Neuronal stem cell (in vitro differentiated cells): ENCODE data around the gene HADH.

Experiments used
- DNase-seq: peaks from one replicate; pipeline ENCODE4 v3.0.0-alpha.2; 2013; ENCODE audit warnings: low spot score
- H2AFZ ChIP-seq: one replicate; pipeline ENCODE4 v1.6.1; 2013; ENCODE audit warnings: mild to moderate bottlenecking, low read length, inconsistent platforms
- H2AK5ac ChIP-seq: 2 replicates; pipeline ENCODE4 v1.6.1; 2013; ENCODE audit warnings: low read depth, mild to moderate bottlenecking, inconsistent platforms, low read length, moderate library complexity, mixed read lengths
- H2BK120ac ChIP-seq: 2 replicates; pipeline ENCODE4 v1.6.1; 2013; ENCODE audit warnings: low read depth, mild to moderate bottlenecking, inconsistent platforms, low read length, moderate library complexity, mixed read lengths
- H2BK12ac ChIP-seq: one replicate; pipeline ENCODE4 v1.6.1; 2013; ENCODE audit warnings: low read length, inconsistent platforms
- H2BK15ac ChIP-seq: 2 replicates; pipeline ENCODE4 v1.6.1; 2013; ENCODE audit warnings: mild to moderate bottlenecking, low read length, inconsistent platforms, mixed read lengths
- H2BK5ac ChIP-seq: one replicate; pipeline ENCODE4 v1.6.1; 2013; ENCODE audit warnings: inconsistent platforms, mild to moderate bottlenecking, low read length, moderate library complexity
- H3K14ac ChIP-seq: one replicate; pipeline ENCODE4 v1.6.1; 2013; ENCODE audit warnings: low read length, inconsistent platforms
- H3K18ac ChIP-seq: 2 replicates; pipeline ENCODE4 v1.6.1; 2013; ENCODE audit warnings: low read length, inconsistent platforms
- H3K23ac ChIP-seq: 2 replicates; pipeline ENCODE4 v1.6.1; 2013; ENCODE audit warnings: low read depth, mild to moderate bottlenecking, mixed read lengths, low read length, inconsistent platforms; ENCODE audit not compliant: poor library complexity
- H3K27ac ChIP-seq: replicated peaks from 3 replicates; pipeline ENCODE4 v1.5.1; 2013; ENCODE audit warnings: low read length, inconsistent platforms
- H3K27me3 ChIP-seq, 3 experiments: 2 replicates each; pipeline ENCODE4 v1.6.1; 2013; ENCODE audit warnings: low read length in 3 of 3, mild to moderate bottlenecking in 2 of 3, inconsistent platforms in 1 of 3, low read depth in 1 of 3, mixed read lengths in 1 of 3, moderate library complexity in 1 of 3; ENCODE audit not compliant: control insufficient read depth in 3 of 3, insufficient read depth in 3 of 3
- H3K36me3 ChIP-seq, 2 donors: replicated peaks in 1 of 2; 2 replicates each; pipeline ENCODE4 v1.6.1; 2013; ENCODE audit warnings: low read length in 2 of 2; ENCODE audit not compliant: control insufficient read depth in 2 of 2, insufficient read depth in 2 of 2
- H3K4ac ChIP-seq: 2 replicates; pipeline ENCODE4 v1.6.1; 2013; ENCODE audit warnings: inconsistent platforms, mild to moderate bottlenecking, low read length, moderate library complexity
- H3K4me1 ChIP-seq, 2 donors: 1 replicate in 1 of 2; 2 replicates in 1 of 2; pipeline ENCODE4 v1.6.1; 2013; ENCODE audit warnings: low read length in 2 of 2, low read depth in 1 of 2; ENCODE audit not compliant: control insufficient read depth in 2 of 2, insufficient read depth in 1 of 2
- H3K4me2 ChIP-seq: one replicate; pipeline ENCODE4 v1.6.1; 2013; ENCODE audit warnings: mild to moderate bottlenecking, low read length, inconsistent platforms; ENCODE audit not compliant: insufficient read depth, poor library complexity, severe bottlenecking
- H3K4me3 ChIP-seq, 2 donors: 2 replicates each; pipeline ENCODE4 v1.5.1; 2013; ENCODE audit warnings: low read length in 2 of 2, mild to moderate bottlenecking in 2 of 2, inconsistent platforms in 1 of 2, moderate library complexity in 1 of 2
- H3K79me1 ChIP-seq: one replicate; pipeline ENCODE4 v1.6.1; 2013; ENCODE audit warnings: low read depth, mild to moderate bottlenecking, inconsistent platforms, low read length, moderate library complexity
- H3K9ac ChIP-seq: one replicate; pipeline ENCODE4 v1.6.1; 2013; ENCODE audit warnings: mild to moderate bottlenecking, low read depth, low read length, inconsistent platforms; ENCODE audit not compliant: poor library complexity
- H3K9me3 ChIP-seq, 2 donors: replicated peaks in 1 of 2; 2 replicates each; pipeline versions ENCODE3 to v1.6.1; 2013; ENCODE audit warnings: low read length in 2 of 2, mild to moderate bottlenecking in 2 of 2, inconsistent platforms in 1 of 2, low read depth in 1 of 2, mixed read lengths in 1 of 2, moderate library complexity in 1 of 2; ENCODE audit not compliant: control insufficient read depth in 2 of 2, insufficient read depth in 1 of 2
- H4K8ac ChIP-seq: one replicate; pipeline ENCODE4 v1.6.1; 2013; ENCODE audit warnings: low read depth, mild to moderate bottlenecking, inconsistent platforms, low read length, moderate library complexity
- H4K91ac ChIP-seq: one replicate; pipeline ENCODE4 v1.6.1; 2013; ENCODE audit warnings: low read length, low read depth, mild to moderate bottlenecking, inconsistent platforms; ENCODE audit not compliant: poor library complexity
- WGBS, 2 donors: extraction: QIAGEN DNeasy Blood & Tissue Kit; methylation state at CpG; one replicate each; pipeline ENCODE4 v1.1.7; 2013; ENCODE audit warnings: missing lambda C conversion rate in 2 of 2, mixed read lengths in 1 of 2; ENCODE audit not compliant: insufficient read length in 2 of 2, insufficient replicate concordance in 1 of 2; ENCODE audit errors: extremely low coverage in 2 of 2; 5-methylcytosine and 5-hydroxymethylcytosine counted together

HADH gene

DNA sequence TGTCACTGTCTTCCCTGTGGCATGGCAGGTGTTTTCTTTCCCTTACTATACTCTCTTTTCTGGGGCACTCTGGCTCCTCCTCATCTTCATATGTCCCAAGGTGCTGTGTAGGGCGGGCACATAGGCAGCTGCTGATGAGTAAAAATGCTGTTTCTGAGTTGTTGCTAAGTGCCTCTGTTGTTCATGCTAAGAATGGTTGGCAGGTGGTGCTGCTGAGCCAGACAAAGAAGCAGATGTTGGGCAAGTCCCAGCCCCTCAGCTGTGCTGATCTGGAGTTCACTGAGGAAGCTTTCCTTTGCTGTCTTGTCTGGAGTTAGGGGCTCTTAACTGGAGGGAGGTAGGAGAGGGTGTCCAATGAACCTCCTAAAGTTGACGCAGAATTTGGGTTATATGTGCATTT, 40.6 kb downstream of the HADH start:
- H2BK5ac ChIP-seq: no peak overlapping the region
- no peak overlapping the region for H2BK15ac ChIP-seq
- no peak overlapping the region for H3K4me2 ChIP-seq
- H4K8ac ChIP-seq: no peak overlapping the region
- peaks cover 16 to 85% of the 10 kb centered on the region in 2 donors for H3K36me3 ChIP-seq
- H3K9ac ChIP-seq: no peak overlapping the region
- H2AFZ ChIP-seq: no peak overlapping the region
- H3K4me3 ChIP-seq: no peak overlapping the region
- H2AK5ac ChIP-seq: no peak overlapping the region
- no peak overlapping the region for H3K4ac ChIP-seq
- H2BK120ac ChIP-seq: no peak overlapping the region
- H2BK12ac ChIP-seq: no peak overlapping the region
- no peaks in the 10 kb centered on the region for H3K79me1 ChIP-seq
- peak; percentile 46 for DNase-seq
- H3K27me3 ChIP-seq: no peaks in the 10 kb centered on the region
- H3K9me3 ChIP-seq: peaks cover 0 to 3% of the 10 kb centered on the region in 2 donors
- H3K18ac ChIP-seq: no peak overlapping the region
- H4K91ac ChIP-seq: no peak overlapping the region
- H3K27ac ChIP-seq: no peak overlapping the region
- H3K23ac ChIP-seq: no peak overlapping the region
- H3K14ac ChIP-seq: no peak overlapping the region
- WGBS, 2 donors: no CpG with 5 or more reads among the region's 2 CpGs
- peaks cover 2 to 9% of the 10 kb centered on the region in 2 donors for H3K4me1 ChIP-seq

DNA sequence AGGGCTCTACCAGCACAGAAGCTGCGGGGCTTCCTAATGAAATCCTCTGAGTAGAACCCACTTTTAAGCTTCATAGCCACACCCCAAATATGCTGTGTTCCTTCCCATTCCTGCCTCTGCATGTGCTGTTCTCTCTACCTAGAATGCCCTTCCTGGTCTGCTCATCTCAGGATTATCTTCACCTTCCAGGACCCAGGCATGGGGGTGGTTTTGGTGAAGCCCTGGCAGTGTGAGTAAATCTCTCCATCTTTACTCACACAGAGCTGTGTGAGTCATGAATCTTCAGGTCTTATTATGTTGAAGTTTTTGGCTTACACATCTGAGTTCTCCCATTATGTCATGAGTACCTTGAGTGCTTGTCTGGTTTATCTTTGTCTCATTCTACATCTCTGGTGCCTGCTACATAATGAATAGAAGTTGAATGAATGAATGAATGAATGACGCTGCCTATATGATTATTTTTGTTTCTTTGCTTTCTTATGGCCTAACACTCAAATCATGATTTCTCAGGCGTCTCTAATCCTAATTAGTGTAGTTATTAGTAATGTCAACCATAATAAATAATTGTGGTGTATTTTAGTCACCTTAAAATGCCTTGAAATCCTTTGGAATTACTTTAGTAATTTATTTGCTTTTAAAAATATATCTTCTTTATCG, 41.9 kb downstream of the HADH start:
- Histone ChIP-seq H4K91ac (no peak overlapping the region), H3K14ac (no peak overlapping the region), H3K18ac (peak overlapping the region; percentile 24), H3K79me1 (no peaks in the 10 kb centered on the region), H3K4me3 (no peak overlapping the region), H3K4me1 (peaks cover 2 to 8% of the 10 kb centered on the region in 2 donors), H3K27ac (no peak overlapping the region), H2BK120ac (no peak overlapping the region), H2BK12ac (no peak overlapping the region), H3K9me3 (peaks cover 0 to 3% of the 10 kb centered on the region in 2 donors), H4K8ac (no peak overlapping the region), H2BK5ac (no peak overlapping the region), H3K4me2 (no peak overlapping the region), H2AFZ (no peak overlapping the region), H2AK5ac (no peak overlapping the region), H3K36me3 (peaks cover 19 to 86% of the 10 kb centered on the region in 2 donors), H3K4ac (no peak overlapping the region), H2BK15ac (no peak overlapping the region), H3K27me3 (no peaks in the 10 kb centered on the region), H3K9ac (no peak overlapping the region), H3K23ac (no peak overlapping the region)
- no peak for DNase-seq
- WGBS, 2 donors: no CpG with 5 or more reads among the region's 4 CpGs

DNA sequence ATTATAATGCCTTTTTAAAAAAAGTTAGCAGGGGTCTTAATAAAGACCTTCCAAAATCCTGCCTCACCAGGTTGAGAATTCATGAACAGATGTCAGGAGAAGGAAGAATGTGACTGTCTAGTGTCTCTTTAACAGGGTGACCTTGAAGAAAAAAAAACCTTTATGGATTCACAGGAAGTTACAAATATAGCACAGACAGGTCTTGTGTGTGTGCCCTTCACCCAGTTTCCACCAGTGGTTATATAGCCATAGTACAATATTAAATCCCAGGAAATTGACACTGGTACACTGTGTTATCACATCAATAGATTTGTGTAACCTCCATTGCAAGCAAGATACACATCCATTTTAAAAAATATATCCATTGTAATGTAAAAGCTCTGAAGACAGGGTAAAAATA, 43.7 kb downstream of the HADH start:
- Histone ChIP-seq H3K36me3 (peaks cover 17 to 69% of the 10 kb centered on the region in 2 donors), H3K9me3 (peaks cover 0 to 3% of the 10 kb centered on the region in 2 donors), H3K9ac (no peak overlapping the region)

DNA sequence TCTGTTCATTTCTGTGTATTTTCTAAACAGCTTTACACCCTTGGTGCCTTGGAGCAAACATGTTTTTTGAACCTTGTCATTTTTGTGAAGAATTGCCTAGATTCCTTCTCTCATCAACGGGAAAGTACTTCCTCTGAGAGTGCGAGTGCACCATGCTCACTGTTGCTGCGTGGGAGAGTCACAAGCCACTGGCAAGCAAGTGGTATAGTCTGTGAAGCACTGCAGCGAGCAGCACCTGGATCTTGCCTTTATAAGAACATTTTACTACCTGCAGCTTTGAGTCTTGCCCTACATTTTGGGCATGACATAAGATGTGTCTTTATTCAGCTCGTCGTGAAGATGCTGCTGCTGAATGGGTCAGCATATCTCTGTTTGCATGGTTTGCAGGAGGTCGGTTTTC, 44.9 kb downstream of the HADH start:
- Histone ChIP-seq H3K4me3 (no peak overlapping the region), H3K18ac (no peak overlapping the region), H3K27me3 (no peaks in the 10 kb centered on the region), H3K4ac (no peak overlapping the region), H3K36me3 (peaks cover 9 to 57% of the 10 kb centered on the region in 2 donors), H4K8ac (no peak overlapping the region), H3K9me3 (peaks cover 0 to 3% of the 10 kb centered on the region in 2 donors), H3K27ac (no peak overlapping the region), H2AK5ac (no peak overlapping the region), H3K4me1 (peaks cover 2% of the 10 kb centered on the region in 2 donors), H2BK5ac (no peak overlapping the region), H3K14ac (no peak overlapping the region), H2AFZ (no peak overlapping the region), H3K23ac (no peak overlapping the region), H3K4me2 (no peak overlapping the region), H2BK15ac (no peak overlapping the region), H2BK12ac (no peak overlapping the region), H3K9ac (no peak overlapping the region), H4K91ac (no peak overlapping the region), H3K79me1 (no peaks in the 10 kb centered on the region), H2BK120ac (no peak overlapping the region)
- WGBS, 2 donors: no CpG with 5 or more reads among the region's 7 CpGs
- no peak for DNase-seq

More for the DNA sequence above, 43.7 kb downstream of the HADH start:
- Histone ChIP-seq H3K27ac (no peak overlapping the region), H2BK12ac (no peak overlapping the region), H3K79me1 (no peaks in the 10 kb centered on the region), H3K4ac (no peak overlapping the region), H2AFZ (no peak overlapping the region), H2BK120ac (no peak overlapping the region), H3K27me3 (no peaks in the 10 kb centered on the region), H3K14ac (no peak overlapping the region), H4K8ac (no peak overlapping the region), H2BK5ac (no peak overlapping the region), H3K23ac (no peak overlapping the region), H2BK15ac (no peak overlapping the region), H3K4me1 (peaks cover 2% of the 10 kb centered on the region in 2 donors), H3K4me3 (no peak overlapping the region), H2AK5ac (no peak overlapping the region), H4K91ac (no peak overlapping the region), H3K18ac (no peak overlapping the region), H3K4me2 (no peak overlapping the region)
- no peak for DNase-seq
